HepG2 (cell line): Measurements from ENCODE around the gene RASGRF1. TPM values are rescaled to one million over a fixed set of nuclear protein-coding genes. Genes with fewer than 3 reads are reported as not detected.

Experiments used
- ATAC-seq: fragments of 200-7000 bp; cut with Tn5 transposase; 3 replicates; pipeline ENCODE4 v1.9.1; 2020; ENCODE audit warnings: mild to moderate bottlenecking, moderate library complexity
- BruUV-seq: library from RNA; stranded (reverse); fragments of 400-500 nt; replicated peaks from 2 replicates; lab custom pipeline; 2021; lab: Mats Ljungman, UMichigan
- CTCF ChIA-PET: fragments of 300-600 bp; formaldehyde crosslinking; extraction: SDS; loops from one replicate; lab custom pipeline; 2021; ENCODE audit warnings: low total read pairs, inconsistent platforms, low intra/inter-chr PET ratio; lab: Yijun Ruan, JAX
- POLR2A ChIA-PET: fragments of 350-600 bp; sonication (Branson Sonifier 250); formaldehyde crosslinking; loops from one replicate; lab custom pipeline; 2020; ENCODE audit warnings: antibody characterized with exemption, inconsistent platforms; lab: Yijun Ruan, JAX
- DNase-seq: peaks from one replicate; pipeline ENCODE4 v3.0.0-alpha.2; 2015; ENCODE audit warnings: low spot score
- FAIRE-seq: peaks from 3 replicates; lab custom pipeline; 2011; peaks lifted over from hg19 to GRCh38; lab: Jason Lieb, UNC
- H2AFZ ChIP-seq: one replicate; pipeline ENCODE4 v1.6.1; 2011; ENCODE audit warnings: low read length, inconsistent platforms
- H3K27ac ChIP-seq: fragments of 300-600 bp; 3 replicates; pipeline ENCODE4 v1.8.0; 2011; ENCODE audit warnings: mixed run types, mild to moderate bottlenecking, mixed read lengths, low read length, inconsistent platforms; ENCODE audit not compliant: insufficient read depth; ENCODE audit errors: extremely low read length
- H3K27me3 ChIP-seq, 2 experiments: fragments of 200-600 bp in 1 of 2; 2 replicates in 1 of 2; 3 replicates in 1 of 2; pipeline versions ENCODE4 v1.6.0 to v1.8.0; 2011; ENCODE audit warnings: low read length in 2 of 2, mild to moderate bottlenecking in 2 of 2, moderate library complexity in 2 of 2, inconsistent platforms in 1 of 2; ENCODE audit not compliant: insufficient read depth in 2 of 2, control insufficient read depth in 1 of 2
- H3K36me3 ChIP-seq, 2 experiments: fragments of 200-600 bp in 1 of 2; replicated peaks in 1 of 2; 2 replicates in 1 of 2; 3 replicates in 1 of 2; pipeline versions ENCODE4 v1.5.1 to v1.8.0; 2011; ENCODE audit warnings: low read length in 2 of 2, inconsistent platforms in 1 of 2; ENCODE audit not compliant: insufficient read depth in 2 of 2, control insufficient read depth in 1 of 2
- H3K4me1 ChIP-seq: 2 replicates; pipeline ENCODE4 v1.5.1; 2012; ENCODE audit warnings: low read length, inconsistent platforms; ENCODE audit not compliant: insufficient read depth
- H3K4me2 ChIP-seq: 2 replicates; pipeline ENCODE4 v1.6.0; 2011; ENCODE audit warnings: low read depth, low read length, inconsistent platforms
- H3K4me3 ChIP-seq, 3 experiments: fragments of 200-600 bp in 1 of 3; sonication (generic), shearing (Covaris generic) in 1 of 3; replicated peaks in 1 of 3; 2 replicates each; pipeline ENCODE4 v1.5.1; 2011 to 2016; ENCODE audit warnings: low read length in 3 of 3, inconsistent platforms in 2 of 3, low read depth in 2 of 3, mild to moderate bottlenecking in 2 of 3, control low read depth in 1 of 3, mixed read lengths in 1 of 3; ENCODE audit not compliant: insufficient read depth in 1 of 3
- H3K79me2 ChIP-seq: one replicate; pipeline ENCODE4 v1.6.1; 2011; ENCODE audit warnings: low read length, inconsistent platforms; ENCODE audit not compliant: insufficient read depth
- H3K9ac ChIP-seq: 2 replicates; pipeline ENCODE4 v1.6.0; 2011; ENCODE audit warnings: mild to moderate bottlenecking, low read depth, low read length, inconsistent platforms; ENCODE audit not compliant: insufficient read depth
- H3K9me3 ChIP-seq: 2 replicates; pipeline ENCODE4 v1.5.1; 2012; ENCODE audit warnings: mild to moderate bottlenecking, low read length
- H4K20me1 ChIP-seq: 2 replicates; pipeline ENCODE4 v1.6.0; 2011; ENCODE audit warnings: inconsistent platforms, mild to moderate bottlenecking, low read length, moderate library complexity; ENCODE audit not compliant: insufficient read depth
- HDAC1 ChIP-seq: sonication (generic); formaldehyde crosslinking; IDR thresholded peaks from 2 replicates; pipeline ENCODE4 v1.5.1; 2020; ENCODE audit warnings: mild to moderate bottlenecking, missing genetic modification reagents
- HMGA1 ChIP-seq: sonication (generic); formaldehyde crosslinking; conservative IDR thresholded peaks from 2 replicates; pipeline ENCODE4 v1.4.0; 2020; ENCODE audit warnings: missing genetic modification reagents
- REL ChIP-seq: sonication (generic); formaldehyde crosslinking; conservative IDR thresholded peaks from 2 replicates; pipeline ENCODE4 v1.8.0; 2022; ENCODE audit warnings: mild to moderate bottlenecking, missing genetic modification reagents, moderate library complexity
- RFX3 ChIP-seq: IDR thresholded peaks from 2 replicates; pipeline ENCODE4 v1.6.1; 2016; ENCODE audit warnings: missing biosample characterization, missing genetic modification reagents
- RFX5 ChIP-seq: IDR thresholded peaks from 2 replicates; pipeline ENCODE4 v1.6.1; 2011; ENCODE audit warnings: low read depth, low read length, improper control_type of control experiment
- SIX4 ChIP-seq: sonication (generic); formaldehyde crosslinking; IDR thresholded peaks from 2 replicates; pipeline ENCODE4 v1.4.0; 2020; ENCODE audit warnings: missing genetic modification reagents
- TBP ChIP-seq: sonication (generic); formaldehyde crosslinking; IDR thresholded peaks from 2 replicates; pipeline ENCODE4 v1.5.0; 2020; ENCODE audit warnings: missing genetic modification reagents
- YEATS2 ChIP-seq: sonication (generic); formaldehyde crosslinking; IDR thresholded peaks from 2 replicates; pipeline ENCODE4 v1.4.0; 2020; ENCODE audit warnings: missing genetic modification reagents, borderline replicate concordance
- ZFP90 ChIP-seq: sonication (generic); formaldehyde crosslinking; IDR thresholded peaks from 2 replicates; pipeline ENCODE4 v1.8.0; 2022; ENCODE audit warnings: missing genetic modification reagents, mild to moderate bottlenecking, inconsistent platforms, borderline replicate concordance
- WGBS: methylation state at CpG from one replicate; pipeline ENCODE4 v1.1.6; 2017; ENCODE audit warnings: low lambda C conversion rate; 5-methylcytosine and 5-hydroxymethylcytosine counted together
- in situ Hi-C: cut with HindIII; loops from 2 replicates; pipeline ENCODE4 v1.10.0; 2017; ENCODE audit warnings: low pct_unique_long_range_greater_than_20kb; ENCODE audit not compliant: extremely low pct_ligation_motif_present
- intact Hi-C: fragments of 100-400 bp; cut with micrococcal nuclease; formaldehyde crosslinking; loops from one replicate; pipeline ENCODE4 v1.10.0; 2022; ENCODE audit not compliant: unreplicated experiment
- polyA plus RNA-seq, 8 experiments: library from polyadenylated mRNA; depleted of rRNA in 3 of 8; stranded (reverse) in 7 of 8; unstranded in 1 of 8; fragments of >200 nt; fragmentation: Illumina TruSeq in 4 of 8; extraction: Trizol in 4 of 8; gene quantifications; 2 replicates each; pipeline versions ENCODE4 v1.2.1 to v1.2.3, GENCODE V29; 2011 to 2016; ENCODE audit warnings: low read depth in 4 of 8, missing spikeins in 1 of 8, mixed read lengths in 1 of 8; ENCODE audit not compliant: insufficient read depth in 1 of 8
- total RNA-seq, 5 experiments: library from RNA; depleted of rRNA; stranded (reverse); fragments of >200 nt; fragmentation: Illumina TruSeq; extraction: Trizol; gene quantifications; 2 replicates each; pipeline ENCODE4 v1.2.3, GENCODE V29; 2016; ENCODE audit warnings: low read depth in 1 of 5
- TF ChIP-seq, protein P1 (sequence below): sonication (generic); formaldehyde crosslinking; IDR thresholded peaks from 2 replicates; pipeline ENCODE4 v1.4.0; 2020; ENCODE audit warnings: missing genetic modification reagents, mild to moderate bottlenecking, borderline replicate concordance
- TF ChIP-seq, protein P2 (sequence below): sonication (generic); formaldehyde crosslinking; IDR thresholded peaks from 2 replicates; pipeline ENCODE4 v1.8.1; 2022; ENCODE audit warnings: mild to moderate bottlenecking, missing genetic modification reagents

RASGRF1 gene
- total and polyA plus RNA-seq, 2 of the 13 experiments (the other 11 are each of a cell fraction or from before 2014, with no cell fraction given), result 0.55 to 3.0 TPM

DNA sequence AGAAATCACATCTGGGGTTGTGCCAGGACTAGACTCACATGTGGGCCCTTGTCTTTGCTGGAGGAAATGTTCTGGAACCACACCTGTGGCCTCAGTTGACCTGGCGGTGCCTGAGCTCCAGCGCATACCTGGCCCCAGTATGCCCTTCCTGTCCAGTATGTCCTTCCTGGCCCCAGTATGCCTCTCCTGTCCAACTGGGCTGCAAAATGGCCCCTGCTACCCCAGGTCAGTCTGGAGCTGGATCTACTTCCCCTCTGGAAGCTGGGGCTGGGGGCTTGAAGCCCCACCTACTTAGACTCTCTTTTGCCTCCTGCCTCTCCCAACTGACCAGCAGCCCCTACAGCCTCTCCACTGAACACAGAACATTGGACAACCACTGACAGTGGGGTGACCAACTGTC lies 15.3 kb downstream of the RASGRF1 start:
- H3K4me2 ChIP-seq, result no peak overlapping the region
- ATAC-seq, result no peak
- intact Hi-C loops, result no loop called here
- no peak for DNase-seq
- H3K27me3 ChIP-seq, result peaks cover 4% of the 10 kb centered on the region in 2 experiments; a peak in 2 of 5 replicates
- TF ChIP-seq, protein P1, sequence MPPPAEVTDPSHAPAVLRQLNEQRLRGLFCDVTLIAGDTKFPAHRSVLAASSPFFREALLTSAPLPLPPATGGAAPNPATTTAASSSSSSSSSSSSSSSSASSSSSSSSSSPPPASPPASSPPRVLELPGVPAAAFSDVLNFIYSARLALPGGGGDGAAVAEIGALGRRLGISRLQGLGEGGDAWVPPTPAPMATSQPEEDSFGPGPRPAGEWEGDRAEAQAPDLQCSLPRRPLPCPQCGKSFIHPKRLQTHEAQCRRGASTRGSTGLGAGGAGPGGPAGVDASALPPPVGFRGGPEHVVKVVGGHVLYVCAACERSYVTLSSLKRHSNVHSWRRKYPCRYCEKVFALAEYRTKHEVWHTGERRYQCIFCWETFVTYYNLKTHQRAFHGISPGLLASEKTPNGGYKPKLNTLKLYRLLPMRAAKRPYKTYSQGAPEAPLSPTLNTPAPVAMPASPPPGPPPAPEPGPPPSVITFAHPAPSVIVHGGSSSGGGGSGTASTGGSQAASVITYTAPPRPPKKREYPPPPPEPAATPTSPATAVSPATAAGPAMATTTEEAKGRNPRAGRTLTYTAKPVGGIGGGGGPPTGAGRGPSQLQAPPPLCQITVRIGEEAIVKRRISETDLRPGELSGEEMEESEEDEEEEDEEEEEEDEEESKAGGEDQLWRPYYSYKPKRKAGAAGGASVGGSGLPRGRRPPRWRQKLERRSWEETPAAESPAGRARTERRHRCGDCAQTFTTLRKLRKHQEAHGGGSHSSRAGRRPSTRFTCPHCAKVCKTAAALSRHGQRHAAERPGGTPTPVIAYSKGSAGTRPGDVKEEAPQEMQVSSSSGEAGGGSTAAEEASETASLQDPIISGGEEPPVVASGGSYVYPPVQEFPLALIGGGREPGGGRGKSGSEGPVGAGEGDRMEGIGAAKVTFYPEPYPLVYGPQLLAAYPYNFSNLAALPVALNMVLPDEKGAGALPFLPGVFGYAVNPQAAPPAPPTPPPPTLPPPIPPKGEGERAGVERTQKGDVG (CRISPR knock-in tag), result no peak
- no peak for TF ChIP-seq YEATS2 (CRISPR knock-in tag)
- TF ChIP-seq HMGA1 (CRISPR knock-in tag), result no peak
- no peak for TF ChIP-seq ZFP90 (CRISPR knock-in tag)
- TF ChIP-seq, all 625 proteins: peak for 0
- in situ Hi-C loops, result no loop called here
- H3K36me3 ChIP-seq, result no peaks in the 10 kb centered on the region
- H3K4me1 ChIP-seq, result no peaks in the 10 kb centered on the region
- ChIA-PET CTCF (no interaction called here), POLR2A (no interaction called here)
- no peaks in the 10 kb centered on the region for H3K9me3 ChIP-seq
- H3K27ac ChIP-seq, result no peak overlapping the region
- H3K79me2 ChIP-seq, result no peaks in the 10 kb centered on the region
- BruUV-seq, result no TSS peak
- H2AFZ ChIP-seq, result no peak overlapping the region
- H3K4me3 ChIP-seq, result no peak overlapping the region
- no CpG with 5 or more reads among the region's 2 CpGs for WGBS
- H3K9ac ChIP-seq, result no peak overlapping the region
- FAIRE-seq, result no peak
- no peaks in the 10 kb centered on the region for H4K20me1 ChIP-seq

DNA sequence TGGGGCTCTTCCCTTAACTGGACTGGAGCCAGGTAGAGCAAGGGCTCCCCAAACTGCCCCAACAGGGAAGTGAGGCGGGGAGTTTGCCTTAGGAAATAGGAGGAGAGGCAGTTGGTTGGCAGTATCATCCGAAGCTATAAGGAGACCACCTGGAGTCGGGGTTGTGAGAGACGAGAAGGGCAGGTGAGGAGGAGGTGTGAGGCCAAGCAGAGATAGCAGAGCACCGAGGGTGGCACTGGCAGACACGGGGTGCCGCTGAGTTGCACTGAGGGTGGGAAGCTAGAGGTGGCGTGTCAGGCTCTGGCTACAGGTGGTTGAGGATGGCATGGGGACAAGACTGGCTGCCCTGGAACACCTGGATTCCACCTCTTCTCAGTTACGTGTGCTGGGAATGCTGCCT lies 17.2 kb downstream of the RASGRF1 start:
- intact Hi-C loops (no loop called here), in situ Hi-C loops (no loop called here)
- Histone ChIP-seq H4K20me1 (no peaks in the 10 kb centered on the region), H3K36me3 (no peaks in the 10 kb centered on the region), H2AFZ (no peak overlapping the region), H3K9me3 (no peaks in the 10 kb centered on the region), H3K27me3 (peaks cover 4% of the 10 kb centered on the region in 2 experiments; a peak in 2 of 5 replicates), H3K4me1 (no peaks in the 10 kb centered on the region), H3K27ac (no peak overlapping the region), H3K9ac (no peak overlapping the region), H3K79me2 (no peaks in the 10 kb centered on the region), H3K4me2 (no peak overlapping the region), H3K4me3 (no peak overlapping the region)
- WGBS, result 7% methylated on average over 8 of the region's 9 CpGs
- ATAC-seq (no peak), FAIRE-seq (no peak), DNase-seq (no peak)
- ChIA-PET CTCF (no interaction called here), POLR2A (no interaction called here)
- no TSS peak for BruUV-seq
- TF ChIP-seq SIX4 (CRISPR knock-in tag) (no peak), RFX5 (no peak), REL (CRISPR knock-in tag) (no peak), HDAC1 (CRISPR knock-in tag) (no peak), RFX3 (CRISPR knock-in tag) (no peak), TBP (CRISPR knock-in tag) (no peak)
- TF ChIP-seq, protein P2, sequence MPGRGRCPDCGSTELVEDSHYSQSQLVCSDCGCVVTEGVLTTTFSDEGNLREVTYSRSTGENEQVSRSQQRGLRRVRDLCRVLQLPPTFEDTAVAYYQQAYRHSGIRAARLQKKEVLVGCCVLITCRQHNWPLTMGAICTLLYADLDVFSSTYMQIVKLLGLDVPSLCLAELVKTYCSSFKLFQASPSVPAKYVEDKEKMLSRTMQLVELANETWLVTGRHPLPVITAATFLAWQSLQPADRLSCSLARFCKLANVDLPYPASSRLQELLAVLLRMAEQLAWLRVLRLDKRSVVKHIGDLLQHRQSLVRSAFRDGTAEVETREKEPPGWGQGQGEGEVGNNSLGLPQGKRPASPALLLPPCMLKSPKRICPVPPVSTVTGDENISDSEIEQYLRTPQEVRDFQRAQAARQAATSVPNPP (CRISPR knock-in tag), result no peak
